ENCODE data around the gene SURF2. TPM values are rescaled to one million over a fixed set of nuclear protein-coding genes. Genes with fewer than 3 reads are reported as not detected.
"Not testable (repeated sequence)": the region's sequence is repeated elsewhere in the genome, so short reads cannot be mapped to it uniquely, and the experiment has no call there.

SURF2 gene
- total and polyA plus RNA-seq, 3 experiments from 2014 or later, result 34.9 to 46.6 (median 35.2) TPM

- no peak overlapping the region for H3K27ac ChIP-seq (ENCODE audit: low read depth, low read length)
- no peaks in the 10 kb centered on the region for H3K9me3 Mint-ChIP-seq
- H3K9me3 ChIP-seq (ENCODE audit: low read length), result no peaks in the 10 kb centered on the region
- H3K4me3 Mint-ChIP-seq, result no peak overlapping the region
- H3K27ac Mint-ChIP-seq, result peak overlapping the region in 1 of 8 donors; percentile 33
- DNase-seq, result no peak
- H3K4me3 ChIP-seq (ENCODE audit: low read length), result no peak overlapping the region
- H3K27me3 ChIP-seq (ENCODE audit: insufficient read depth, low read length, poor library complexity, severe bottlenecking), result peaks cover 3% of the 10 kb centered on the region
- POLR2A ChIA-PET, result no interaction called here
- no peaks in the 10 kb centered on the region for H3K36me3 Mint-ChIP-seq
- peaks cover 8% of the 10 kb centered on the region in 2 donors for H3K27me3 Mint-ChIP-seq
- CTCF ChIA-PET, result interaction anchor here (1.0 kb wide), 1 partner anchor 97 kb away, joined by 3 read pairs; no protein-coding TSS in a partner anchor
- H3K4me1 ChIP-seq (ENCODE audit: insufficient read depth, low read length), result no peaks in the 10 kb centered on the region
- no peaks in the 10 kb centered on the region for H3K36me3 ChIP-seq (ENCODE audit: insufficient read depth, low read length)
- H3K4me1 Mint-ChIP-seq, result no peaks in the 10 kb centered on the region
Observed at GRCh38 chr9:133389025-133389557, 32.7 kb downstream of the SURF2 start.

- no peaks in the 10 kb centered on the region for H3K36me3 Mint-ChIP-seq
- no peak overlapping the region for H3K4me3 ChIP-seq (ENCODE audit: low read length)
- H3K4me1 Mint-ChIP-seq, result no peaks in the 10 kb centered on the region
- H3K27ac ChIP-seq (ENCODE audit: low read depth, low read length), result no peak overlapping the region
- CTCF ChIA-PET, result no interaction called here
- H3K27ac Mint-ChIP-seq, result no peak overlapping the region
- POLR2A ChIA-PET, result interaction anchor here (0.6 kb wide), 1 partner anchor 42 kb away, joined by 5 read pairs; the partner anchor contains the start of genes MED22 and RPL7A
- H3K36me3 ChIP-seq (ENCODE audit: insufficient read depth, low read length), result no peaks in the 10 kb centered on the region
- H3K4me3 Mint-ChIP-seq, result no peak overlapping the region
- H3K27me3 Mint-ChIP-seq, result peaks cover 8% of the 10 kb centered on the region in 2 donors
- no peaks in the 10 kb centered on the region for H3K4me1 ChIP-seq (ENCODE audit: insufficient read depth, low read length)
- no peaks in the 10 kb centered on the region for H3K9me3 Mint-ChIP-seq
- no peak for DNase-seq
- H3K9me3 ChIP-seq (ENCODE audit: low read length), result no peaks in the 10 kb centered on the region
- peaks cover 3% of the 10 kb centered on the region for H3K27me3 ChIP-seq (ENCODE audit: insufficient read depth, low read length, poor library complexity, severe bottlenecking)
Observed at GRCh38 chr9:133389562-133389961, 33.2 kb downstream of the SURF2 start.

- Histone ChIP-seq H3K27me3 (ENCODE audit: insufficient read depth, low read length, poor library complexity, severe bottlenecking) (peaks cover 3% of the 10 kb centered on the region), H3K9me3 (ENCODE audit: low read length) (no peaks in the 10 kb centered on the region), H3K27ac (ENCODE audit: low read depth, low read length) (no peak overlapping the region), H3K4me3 (ENCODE audit: low read length) (no peak overlapping the region), H3K36me3 (ENCODE audit: insufficient read depth, low read length) (no peaks in the 10 kb centered on the region), H3K4me1 (ENCODE audit: insufficient read depth, low read length) (no peaks in the 10 kb centered on the region)
- H3K4me1 Mint-ChIP-seq, result no peaks in the 10 kb centered on the region
- H3K27ac Mint-ChIP-seq, result no peak overlapping the region
- ChIA-PET POLR2A (no interaction called here), CTCF (no interaction called here)
- H3K9me3 Mint-ChIP-seq, result no peaks in the 10 kb centered on the region
- H3K27me3 Mint-ChIP-seq, result peaks cover 8% of the 10 kb centered on the region in 2 donors
- no peak overlapping the region for H3K4me3 Mint-ChIP-seq
- DNase-seq, result no peak
- no peaks in the 10 kb centered on the region for H3K36me3 Mint-ChIP-seq
Observed at GRCh38 chr9:133390713-133391112, 34.4 kb downstream of the SURF2 start.

- H3K27me3 ChIP-seq (ENCODE audit: insufficient read depth, low read length, poor library complexity, severe bottlenecking); H3K36me3 ChIP-seq (ENCODE audit: insufficient read depth, low read length); H3K27me3 Mint-ChIP-seq; H3K36me3 Mint-ChIP-seq; H3K9me3 ChIP-seq (ENCODE audit: low read length); H3K4me1 ChIP-seq (ENCODE audit: insufficient read depth, low read length); H3K4me3 ChIP-seq (ENCODE audit: low read length); H3K4me1 Mint-ChIP-seq; H3K27ac Mint-ChIP-seq; DNase-seq; CTCF ChIA-PET; H3K4me3 Mint-ChIP-seq; H3K9me3 Mint-ChIP-seq; H3K27ac ChIP-seq (ENCODE audit: low read depth, low read length): not testable (repeated sequence)
- POLR2A ChIA-PET, result interaction anchor here (0.6 kb wide), 1 partner anchor 10 kb away, joined by 3 read pairs; no protein-coding TSS in a partner anchor
Observed at GRCh38 chr9:133391449-133391848, 35.1 kb downstream of the SURF2 start.

- H3K4me1 ChIP-seq (ENCODE audit: insufficient read depth, low read length); CTCF ChIA-PET; H3K27ac ChIP-seq (ENCODE audit: low read depth, low read length); DNase-seq; H3K36me3 Mint-ChIP-seq; H3K36me3 ChIP-seq (ENCODE audit: insufficient read depth, low read length); H3K27ac Mint-ChIP-seq; H3K4me3 ChIP-seq (ENCODE audit: low read length); H3K27me3 ChIP-seq (ENCODE audit: insufficient read depth, low read length, poor library complexity, severe bottlenecking); H3K9me3 Mint-ChIP-seq; H3K27me3 Mint-ChIP-seq; H3K9me3 ChIP-seq (ENCODE audit: low read length); H3K4me1 Mint-ChIP-seq; H3K4me3 Mint-ChIP-seq: not testable (repeated sequence)
- POLR2A ChIA-PET, result interaction anchor here (0.6 kb wide), 1 partner anchor 11 kb away, joined by 3 read pairs; no protein-coding TSS in a partner anchor
Observed at GRCh38 chr9:133392308-133392707, 36.0 kb downstream of the SURF2 start.

GRCh38 chr9:133393399-133393798 lies 37.0 kb downstream of the SURF2 start:
- H3K4me3 ChIP-seq (ENCODE audit: low read length), result no peak overlapping the region
- no peaks in the 10 kb centered on the region for H3K9me3 Mint-ChIP-seq
- H3K27me3 ChIP-seq (ENCODE audit: insufficient read depth, low read length, poor library complexity, severe bottlenecking), result peaks cover 3% of the 10 kb centered on the region
- no peak overlapping the region for H3K4me3 Mint-ChIP-seq
- no peaks in the 10 kb centered on the region for H3K4me1 ChIP-seq (ENCODE audit: insufficient read depth, low read length)
- H3K9me3 ChIP-seq (ENCODE audit: low read length), result no peaks in the 10 kb centered on the region
- H3K36me3 ChIP-seq (ENCODE audit: insufficient read depth, low read length), result no peaks in the 10 kb centered on the region
- no peak overlapping the region for H3K27ac Mint-ChIP-seq
- no peak overlapping the region for H3K27ac ChIP-seq (ENCODE audit: low read depth, low read length)
- H3K36me3 Mint-ChIP-seq, result no peaks in the 10 kb centered on the region
- H3K4me1 Mint-ChIP-seq, result no peaks in the 10 kb centered on the region
- CTCF ChIA-PET, result no interaction called here
- no peak for DNase-seq
- H3K27me3 Mint-ChIP-seq, result peaks cover 4 to 8% of the 10 kb centered on the region in 2 donors
- POLR2A ChIA-PET, result no interaction called here

GRCh38 chr9:133394687-133395271 lies 38.4 kb downstream of the SURF2 start:
- no peaks in the 10 kb centered on the region for H3K4me1 ChIP-seq (ENCODE audit: insufficient read depth, low read length)
- H3K9me3 ChIP-seq (ENCODE audit: low read length), result no peaks in the 10 kb centered on the region
- H3K36me3 ChIP-seq (ENCODE audit: insufficient read depth, low read length), result no peaks in the 10 kb centered on the region
- Mint-ChIP-seq H3K4me1 (no peaks in the 10 kb centered on the region), H3K36me3 (no peaks in the 10 kb centered on the region), H3K27me3 (peaks cover 2 to 6% of the 10 kb centered on the region in 2 donors), H3K4me3 (no peak overlapping the region), H3K9me3 (no peaks in the 10 kb centered on the region), H3K27ac (no peak overlapping the region)
- CTCF ChIA-PET, result no interaction called here
- POLR2A ChIA-PET, result no interaction called here
- no peak overlapping the region for H3K4me3 ChIP-seq (ENCODE audit: low read length)
- no peak overlapping the region for H3K27ac ChIP-seq (ENCODE audit: low read depth, low read length)
- no peak for DNase-seq
- H3K27me3 ChIP-seq (ENCODE audit: insufficient read depth, low read length, poor library complexity, severe bottlenecking), result peaks cover 3% of the 10 kb centered on the region

GRCh38 chr9:133396952-133397351 lies 40.6 kb downstream of the SURF2 start:
- DNase-seq, result no peak
- CTCF ChIA-PET, result interaction anchor here (1.5 kb wide), 1 partner anchor 15 kb away, joined by 3 read pairs; no protein-coding TSS in a partner anchor

More at GRCh38 chr9:133396952-133397351, 40.6 kb downstream of the SURF2 start:
- Histone ChIP-seq H3K9me3 (ENCODE audit: low read length) (no peaks in the 10 kb centered on the region), H3K27me3 (ENCODE audit: insufficient read depth, low read length, poor library complexity, severe bottlenecking) (no peaks in the 10 kb centered on the region), H3K4me3 (ENCODE audit: low read length) (no peak overlapping the region), H3K36me3 (ENCODE audit: insufficient read depth, low read length) (no peaks in the 10 kb centered on the region), H3K27ac (ENCODE audit: low read depth, low read length) (no peak overlapping the region), H3K4me1 (ENCODE audit: insufficient read depth, low read length) (no peaks in the 10 kb centered on the region)
- H3K36me3 Mint-ChIP-seq, result no peaks in the 10 kb centered on the region
- H3K9me3 Mint-ChIP-seq, result no peaks in the 10 kb centered on the region
- no peak overlapping the region for H3K27ac Mint-ChIP-seq
- no peaks in the 10 kb centered on the region for H3K27me3 Mint-ChIP-seq
- H3K4me1 Mint-ChIP-seq, result no peaks in the 10 kb centered on the region
- H3K4me3 Mint-ChIP-seq, result peak overlapping the region in 1 of 7 donors; percentile 48
- POLR2A ChIA-PET, result no interaction called here
